GM19043 (cell line): Measurements from ENCODE around the gene NECTIN4.
A peak's percentile ranks its signal among the peaks of the same experiment; 100 is the strongest.
"Not testable (repeated sequence)": the region's sequence is repeated elsewhere in the genome, so short reads cannot be mapped to it uniquely, and the experiment has no call there.

Experiments
- ATAC-seq: cut with Tn5 transposase; IDR thresholded peaks from one replicate; pipeline ENCODE4 v1.9.1; 2021; ENCODE audit warnings: low read depth; ENCODE audit not compliant: unreplicated experiment

NECTIN4 gene

DNA sequence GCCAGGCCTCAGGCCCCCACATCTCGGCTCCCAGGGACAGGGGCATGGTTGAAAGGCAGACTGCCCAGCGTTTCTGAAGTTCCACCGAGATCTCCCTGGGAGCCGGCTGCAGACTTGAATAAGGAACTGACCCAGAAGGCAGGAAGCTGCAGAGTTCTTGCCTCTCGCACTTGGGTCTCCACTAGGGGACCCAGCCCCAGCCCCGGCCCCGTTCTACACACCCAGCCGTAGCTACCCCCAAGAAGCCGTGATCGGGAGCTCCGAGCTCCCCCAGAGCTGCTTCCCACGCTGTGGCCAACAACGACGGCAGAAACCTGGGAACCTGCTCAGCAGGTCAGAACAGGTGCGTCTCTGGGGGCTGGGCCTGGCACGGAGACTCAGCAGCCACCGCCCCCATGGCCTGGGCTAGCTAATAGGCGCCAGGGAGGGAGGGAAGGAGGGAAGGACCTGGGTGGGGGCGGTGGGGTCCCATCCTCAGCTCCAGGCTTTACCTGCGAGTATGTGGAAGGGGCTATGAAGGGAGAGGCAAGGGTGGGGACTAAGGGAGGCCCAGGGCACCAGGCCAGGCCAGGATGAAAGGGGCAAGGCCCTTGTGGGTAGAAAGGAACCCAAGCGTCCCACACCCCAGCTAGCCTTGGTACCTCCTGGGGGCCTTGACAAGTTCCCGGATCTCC, at the start of gene NECTIN4:
Gene NECTIN4 (minus strand): TSS at position 308 of the 674 bp plus-strand sequence. CDS start 262 bp downstream, at position 46.
- ATAC-seq, result no peak

DNA sequence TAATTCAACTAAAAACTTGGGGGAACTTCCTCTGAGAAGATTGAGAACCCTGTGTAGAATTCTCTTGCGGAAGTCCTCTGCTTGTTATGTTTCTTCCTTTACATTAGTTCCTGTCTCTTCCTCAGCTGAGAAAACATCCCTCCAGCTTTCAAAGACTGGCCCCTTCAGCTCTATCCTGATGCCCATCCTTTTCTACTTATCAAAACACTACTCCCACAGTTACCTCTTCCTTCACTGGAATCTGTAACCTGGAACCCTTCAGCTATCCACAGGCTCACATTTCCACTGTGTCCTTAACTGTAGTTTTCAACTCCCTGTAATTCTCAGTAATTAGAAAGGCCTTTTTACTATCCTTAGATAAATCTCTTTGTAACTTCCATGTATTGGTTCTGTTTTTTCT, 49.1 kb upstream of the NECTIN4 start:
- no peak for ATAC-seq

DNA sequence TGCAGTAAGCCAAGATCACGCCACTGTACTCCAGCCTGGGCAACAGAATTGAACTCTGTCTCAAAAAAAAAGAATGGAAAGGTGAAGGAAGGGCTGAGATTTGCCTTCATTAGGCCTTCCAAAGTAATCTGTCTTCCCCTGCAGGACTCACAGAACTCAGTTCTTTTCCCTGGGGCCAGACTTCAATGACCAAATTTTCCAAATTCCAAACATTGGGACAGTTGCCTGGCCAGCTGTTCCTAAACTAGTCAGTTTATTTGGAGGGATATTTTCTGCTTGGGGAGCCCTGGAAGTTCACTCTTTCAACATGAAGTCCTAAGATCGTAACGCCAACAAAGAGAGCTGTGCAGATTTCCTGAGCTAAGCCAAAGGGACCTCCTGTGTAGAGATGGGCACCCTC, 48.5 kb upstream of the NECTIN4 start:
- no peak for ATAC-seq

DNA sequence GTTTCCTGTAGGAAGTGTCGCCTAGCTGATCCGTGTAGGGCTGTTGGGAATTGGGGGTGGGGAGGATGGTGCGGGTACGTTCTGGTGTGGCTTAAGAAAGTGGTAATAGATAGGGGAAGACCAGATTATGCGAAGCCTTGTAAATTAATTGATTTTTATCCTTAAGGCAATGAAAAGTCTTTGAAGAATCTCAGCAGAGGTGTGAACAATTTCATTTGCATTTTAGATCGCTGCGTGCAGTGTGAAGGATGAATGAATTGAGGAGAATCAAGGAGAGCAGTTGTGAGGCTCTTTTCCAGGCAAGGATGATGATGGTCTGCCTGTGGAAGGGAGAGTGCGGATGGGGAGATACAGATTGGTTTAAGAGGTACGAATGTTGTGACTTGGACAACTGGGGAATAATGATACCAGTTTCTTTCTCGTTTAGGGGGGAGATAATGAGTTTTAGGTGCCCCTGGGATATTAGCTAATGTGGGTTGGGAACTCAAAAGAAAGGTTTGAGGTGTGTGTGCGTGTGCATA, 43.9 kb upstream of the NECTIN4 start:
- no peak for ATAC-seq

DNA sequence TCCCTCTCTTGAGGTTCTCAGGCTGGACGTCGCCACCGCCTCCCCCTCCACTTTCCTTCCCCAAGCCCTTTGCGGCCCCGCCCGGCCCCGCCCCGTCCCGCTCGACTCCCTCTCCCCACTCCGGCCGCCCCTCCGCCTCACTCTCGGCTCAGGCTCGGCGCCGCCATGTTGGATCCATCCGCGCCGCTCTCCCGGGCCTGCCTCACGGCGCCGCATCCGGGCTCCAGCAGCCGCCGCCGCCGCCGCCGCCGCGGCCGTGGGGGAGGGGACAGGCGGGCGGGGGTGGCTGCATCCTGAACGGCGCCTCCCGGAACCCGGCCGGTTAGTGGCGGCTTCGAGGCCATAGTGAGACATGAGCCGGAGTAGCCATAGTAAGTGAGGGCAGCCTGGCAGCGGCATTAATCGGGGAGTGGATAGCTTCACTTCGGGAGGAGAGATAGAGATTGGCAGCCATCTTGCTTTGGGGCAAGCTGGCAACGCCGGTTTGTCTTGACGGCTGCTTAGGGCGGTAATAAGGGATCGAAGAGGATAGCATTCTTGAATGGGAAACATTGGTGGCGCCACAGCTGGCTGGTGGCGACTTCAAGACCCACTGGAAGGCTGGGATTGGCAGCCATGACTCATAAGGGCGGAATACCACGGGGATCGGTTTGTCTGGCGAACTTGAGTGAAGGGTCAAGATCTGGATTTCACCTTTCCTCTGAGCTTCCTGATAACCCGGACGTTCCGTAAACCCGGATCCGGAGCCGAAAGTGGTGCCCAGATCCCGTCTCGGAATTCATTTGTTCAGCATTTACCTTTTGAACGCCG, 43.3 kb upstream of the NECTIN4 start, which contains the start of gene DEDD:
Gene DEDD (minus strand): TSS at position 258 of the 810 bp plus-strand sequence. CDS start 8,205 bp downstream, outside the sequence.
- ATAC-seq, result peak; percentile 98

DNA sequence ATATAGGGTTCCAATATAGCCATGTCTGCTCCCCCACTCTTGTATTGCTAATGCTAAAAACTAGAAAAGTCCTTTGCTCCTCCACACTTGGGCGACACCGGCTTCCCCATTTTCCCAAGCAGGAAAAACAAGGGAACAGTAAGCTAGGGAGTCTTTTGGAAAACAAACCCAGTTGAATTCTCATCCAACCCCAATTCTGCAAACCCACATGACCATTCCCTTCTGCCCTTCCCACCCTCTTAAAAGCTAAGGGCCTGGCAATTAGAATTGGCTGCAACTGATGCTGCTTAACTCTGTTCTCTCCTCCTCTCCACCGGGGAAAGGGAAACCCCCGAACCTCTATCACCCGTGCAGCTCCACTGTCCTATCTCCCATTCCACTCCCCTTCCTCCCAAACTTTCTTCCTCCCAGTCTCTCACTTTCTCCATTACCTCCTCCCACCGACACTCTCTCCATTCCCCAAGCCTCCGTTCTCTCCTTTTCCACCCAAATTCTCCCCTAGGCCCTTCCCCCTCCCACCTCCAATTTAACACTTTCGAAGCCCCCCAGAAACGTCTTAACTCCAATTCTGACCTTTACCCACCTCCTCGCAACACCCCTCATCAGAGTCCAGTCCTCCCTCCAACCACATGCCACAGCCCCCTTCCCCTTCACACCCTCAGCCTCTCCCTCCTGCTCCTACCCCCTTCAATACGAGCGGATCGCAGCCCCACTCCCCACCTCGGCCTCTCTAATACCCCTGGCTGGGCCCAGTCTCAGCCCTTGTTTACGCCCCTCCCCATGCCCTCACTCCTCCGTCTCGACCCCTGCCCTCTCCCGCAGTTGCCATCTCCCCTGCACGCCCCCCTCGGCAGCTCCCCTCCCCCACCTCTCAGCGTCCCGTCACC, 42.4 kb upstream of the NECTIN4 start:
- ATAC-seq, result no peak

DNA sequence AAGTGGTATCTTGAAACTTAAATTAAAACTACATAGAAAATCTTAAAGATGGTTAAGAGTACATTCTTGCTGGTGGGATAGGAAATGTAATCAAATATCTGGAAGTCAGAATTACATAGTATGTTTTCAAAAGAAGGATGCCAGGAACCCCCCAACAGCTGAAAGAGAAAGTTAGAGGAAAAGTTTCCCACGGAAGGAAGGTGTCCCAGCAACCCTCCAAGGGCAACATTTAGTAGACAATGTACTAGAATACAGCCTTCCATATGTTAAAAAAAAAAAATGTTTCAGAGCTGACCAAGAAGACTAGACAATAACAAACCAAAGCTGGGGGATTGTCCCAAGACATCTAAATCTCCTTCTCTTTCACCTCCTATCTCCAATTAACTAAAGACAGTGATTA, 40.9 kb upstream of the NECTIN4 start:
- ATAC-seq, result no peak

DNA sequence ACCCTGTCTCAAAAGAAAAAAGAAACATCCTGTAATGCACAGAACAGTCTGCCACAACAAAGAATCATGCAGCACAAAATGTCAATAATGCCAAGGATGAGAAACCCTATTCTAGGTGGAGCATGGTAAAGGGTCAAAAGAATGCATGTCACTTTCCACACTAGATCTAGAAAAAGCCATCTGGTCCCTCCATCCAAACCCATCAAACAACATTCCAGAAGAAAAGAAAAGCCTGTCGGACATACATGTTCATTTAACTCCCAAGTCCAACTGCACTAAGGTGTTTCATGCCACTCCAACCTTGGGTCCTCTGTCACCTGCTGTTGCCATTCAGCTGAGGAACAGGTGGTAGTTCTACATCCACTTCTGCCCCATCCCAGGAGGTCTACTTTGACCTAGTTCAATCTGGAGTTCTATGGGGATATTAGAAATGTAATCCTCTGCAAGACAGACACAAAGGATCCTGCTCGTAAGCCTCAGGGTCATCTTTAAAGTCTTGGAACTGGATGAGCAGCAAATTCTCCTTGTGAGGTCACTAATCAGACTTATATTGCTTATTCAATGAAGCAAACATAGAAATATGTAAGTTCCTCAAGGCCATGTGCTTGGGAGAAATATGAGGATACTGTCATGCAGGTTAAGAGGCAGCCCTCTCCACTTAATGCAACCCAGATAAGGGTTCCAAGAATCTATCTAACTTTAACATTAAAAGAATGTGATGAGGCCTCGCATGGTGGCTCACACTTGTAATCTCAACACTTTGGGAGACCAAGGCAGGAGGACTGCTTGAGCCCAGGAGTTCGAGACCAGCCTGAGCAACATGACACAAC, 39.4 kb upstream of the NECTIN4 start:
- ATAC-seq, result no peak

DNA sequence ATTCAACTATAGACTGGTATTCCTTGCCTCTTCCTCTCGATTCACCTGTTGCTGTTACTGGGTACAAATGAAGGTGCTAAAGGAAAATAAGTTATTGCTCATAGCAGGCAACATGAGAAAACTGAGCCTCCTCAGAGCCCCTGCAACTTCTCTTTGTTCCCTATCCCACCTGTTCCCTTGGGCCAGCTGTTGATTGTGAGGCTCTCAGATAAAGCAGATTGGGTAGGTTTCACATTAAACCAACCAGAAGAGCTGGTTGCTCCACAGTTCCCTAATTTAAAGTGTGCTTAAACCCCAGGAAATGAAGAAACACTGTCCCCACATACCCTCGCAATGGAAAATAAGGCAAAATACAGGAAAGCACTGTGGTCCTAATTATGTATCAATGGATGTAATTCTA, 38.3 kb upstream of the NECTIN4 start:
- ATAC-seq, result no peak

DNA sequence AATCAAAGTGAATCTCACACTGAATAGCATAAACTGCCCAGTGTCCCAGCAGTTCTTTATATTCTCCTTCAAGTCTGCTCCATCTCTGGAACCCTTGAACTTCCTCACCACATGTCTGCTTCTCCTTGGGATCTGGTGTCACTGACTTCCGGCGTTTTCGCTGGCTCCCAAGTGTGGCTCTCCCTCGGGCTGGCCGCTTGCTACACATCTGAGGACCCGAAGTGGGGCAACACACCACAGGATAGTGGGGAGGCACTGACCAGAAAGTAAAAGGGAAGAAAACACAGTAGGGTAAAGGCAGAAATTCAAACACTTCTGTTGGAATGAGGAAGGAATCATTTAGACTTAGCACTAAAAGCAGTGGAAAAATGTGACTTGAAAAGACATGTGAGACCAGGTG, 33.6 kb upstream of the NECTIN4 start:
- no peak for ATAC-seq

DNA sequence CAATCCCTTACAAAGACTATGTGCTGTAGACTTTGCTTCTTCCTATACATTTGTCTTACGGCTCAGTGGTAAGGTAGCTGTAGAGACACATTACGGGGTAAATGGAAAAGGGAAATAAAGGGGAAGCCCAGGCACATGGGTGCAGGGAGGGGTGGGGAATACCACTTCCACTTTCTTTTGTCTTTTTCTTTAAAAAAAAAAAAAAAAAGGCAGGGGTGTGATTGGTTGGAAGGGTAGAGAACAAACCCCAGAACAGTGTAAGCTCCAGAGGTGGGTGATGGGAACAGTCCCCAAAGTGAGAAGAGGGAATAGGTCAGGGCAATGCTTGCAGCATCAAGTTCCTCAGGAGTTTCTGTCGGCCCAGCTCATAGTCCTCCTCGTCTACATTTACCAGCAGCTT, 32.5 kb upstream of the NECTIN4 start:
- ATAC-seq, result no peak

DNA sequence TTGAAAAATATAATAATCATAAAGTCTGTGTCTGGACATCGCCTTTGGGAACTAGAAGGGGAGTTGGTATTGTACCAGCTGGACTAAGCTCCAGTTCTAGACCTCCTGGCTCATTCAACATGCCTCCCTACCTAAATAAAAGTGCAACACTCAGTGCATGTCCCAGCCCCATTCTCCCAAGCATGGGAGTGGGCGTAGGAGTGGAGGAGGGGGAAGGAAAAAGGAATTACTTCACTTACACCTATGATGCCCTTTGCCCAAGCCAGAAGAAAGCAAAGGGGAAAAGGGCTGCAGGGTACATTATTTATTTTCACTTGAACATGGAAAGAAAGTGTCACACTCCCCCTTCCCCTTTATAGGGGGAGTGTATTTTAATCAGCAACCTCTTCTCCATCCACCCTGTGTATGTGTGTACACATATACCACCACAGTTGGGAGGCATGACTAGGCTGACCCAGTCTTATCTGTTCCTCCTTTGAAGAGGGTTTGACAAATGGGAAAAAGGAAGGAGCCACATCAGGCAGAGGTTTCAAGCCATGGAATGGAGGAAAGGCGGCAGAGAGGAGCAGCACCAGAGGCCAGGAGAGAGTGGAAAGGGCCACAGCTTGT, 31.8 kb upstream of the NECTIN4 start:
- ATAC-seq, result no peak

DNA sequence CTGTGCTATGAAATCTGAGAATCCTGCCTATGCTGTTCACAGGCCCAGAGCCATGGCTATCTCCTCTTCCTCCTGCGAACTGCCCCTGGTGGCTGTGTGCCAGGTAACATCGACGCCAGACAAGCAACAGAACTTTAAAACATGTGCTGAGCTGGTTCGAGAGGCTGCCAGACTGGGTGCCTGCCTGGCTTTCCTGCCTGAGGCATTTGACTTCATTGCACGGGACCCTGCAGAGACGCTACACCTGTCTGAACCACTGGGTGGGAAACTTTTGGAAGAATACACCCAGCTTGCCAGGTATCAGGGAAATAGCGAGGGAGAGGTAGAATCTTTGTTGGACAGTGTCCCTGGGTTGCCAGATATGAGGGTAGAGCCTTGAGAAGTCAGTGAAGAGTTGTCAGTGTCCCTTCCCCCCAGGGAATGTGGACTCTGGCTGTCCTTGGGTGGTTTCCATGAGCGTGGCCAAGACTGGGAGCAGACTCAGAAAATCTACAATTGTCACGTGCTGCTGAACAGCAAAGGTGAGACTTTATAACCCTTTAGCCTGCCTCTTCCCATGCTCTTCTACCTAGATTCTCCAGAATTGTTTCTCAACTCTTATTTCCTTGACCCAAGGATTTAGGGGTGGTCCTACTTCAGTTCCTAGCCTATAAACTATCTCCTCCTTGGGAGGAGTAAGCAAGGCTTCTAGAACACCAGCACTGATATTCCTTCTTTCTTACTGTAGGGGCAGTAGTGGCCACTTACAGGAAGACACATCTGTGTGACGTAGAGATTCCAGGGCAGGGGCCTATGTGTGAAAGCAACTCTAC, 29.9 kb upstream of the NECTIN4 start:
- ATAC-seq, result peak; percentile 46

DNA sequence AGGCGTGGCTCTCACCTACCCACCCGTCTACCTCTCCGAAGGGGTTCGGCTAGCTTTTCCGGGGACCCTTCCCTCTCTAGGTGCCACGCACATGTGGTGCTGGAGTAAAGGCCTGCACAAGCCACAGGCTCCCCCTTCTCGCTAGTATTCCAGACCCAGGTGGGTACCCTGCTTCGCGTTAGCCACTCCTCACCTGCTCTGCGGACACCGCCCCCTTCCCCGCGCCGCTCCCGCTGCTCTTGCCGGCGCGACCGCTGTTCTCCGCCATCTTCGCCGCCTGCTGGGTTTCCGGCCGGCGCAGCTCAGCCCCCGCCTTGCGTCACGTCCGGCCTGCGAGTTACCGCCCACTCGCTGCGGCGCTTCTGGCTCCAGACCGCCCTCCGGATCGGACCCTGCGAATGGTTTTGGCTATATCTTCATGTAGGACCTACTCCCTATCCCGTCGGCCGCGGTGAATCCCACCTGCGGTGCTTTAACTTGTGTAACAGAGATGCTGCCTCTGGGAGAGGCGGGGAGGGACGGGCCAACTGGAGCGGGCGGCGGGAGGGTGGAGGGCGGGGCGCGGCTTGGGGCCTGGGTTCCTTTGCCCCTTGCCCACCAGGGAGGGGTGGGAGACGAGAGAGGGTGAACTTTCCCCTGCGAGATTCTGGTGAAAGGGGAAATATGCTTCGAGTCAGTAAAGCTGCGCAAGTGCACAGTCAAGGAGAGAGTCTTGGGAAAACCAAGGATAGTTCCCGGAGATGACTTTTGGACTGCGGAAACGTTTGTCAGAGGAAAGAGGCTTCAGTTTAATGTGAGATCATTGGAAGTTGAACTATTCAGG, 28.6 kb upstream of the NECTIN4 start, which contains the start of the genes NIT1 and PFDN2:
Gene NIT1 (plus strand): TSS at position 347 of the 823 bp plus-strand sequence. CDS start 72 bp downstream, at position 419.
Gene PFDN2 (minus strand): TSS at position 279 of the 823 bp plus-strand sequence. CDS start 11 bp downstream, at position 268.
- peak; percentile 84 for ATAC-seq

DNA sequence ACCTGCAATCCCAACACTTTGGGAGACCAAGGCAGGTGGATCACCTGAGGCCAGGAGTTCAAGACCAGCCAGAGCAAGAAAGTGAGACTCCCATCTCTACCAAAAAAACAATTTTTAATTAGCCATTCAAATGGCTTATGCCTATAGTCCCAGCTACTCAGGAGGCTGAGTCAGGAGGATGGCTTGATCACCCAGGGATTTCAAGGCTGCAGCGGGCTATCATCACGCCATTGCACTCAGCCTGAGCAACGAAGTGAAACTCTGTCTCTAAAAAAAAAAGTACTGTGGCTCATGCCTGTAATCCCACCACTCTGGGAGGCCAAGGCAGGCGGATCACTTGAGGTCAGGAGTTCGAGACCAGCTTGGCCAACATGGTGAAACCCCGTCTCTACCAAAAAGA, 26.6 kb upstream of the NECTIN4 start:
- not testable (repeated sequence) for ATAC-seq

DNA sequence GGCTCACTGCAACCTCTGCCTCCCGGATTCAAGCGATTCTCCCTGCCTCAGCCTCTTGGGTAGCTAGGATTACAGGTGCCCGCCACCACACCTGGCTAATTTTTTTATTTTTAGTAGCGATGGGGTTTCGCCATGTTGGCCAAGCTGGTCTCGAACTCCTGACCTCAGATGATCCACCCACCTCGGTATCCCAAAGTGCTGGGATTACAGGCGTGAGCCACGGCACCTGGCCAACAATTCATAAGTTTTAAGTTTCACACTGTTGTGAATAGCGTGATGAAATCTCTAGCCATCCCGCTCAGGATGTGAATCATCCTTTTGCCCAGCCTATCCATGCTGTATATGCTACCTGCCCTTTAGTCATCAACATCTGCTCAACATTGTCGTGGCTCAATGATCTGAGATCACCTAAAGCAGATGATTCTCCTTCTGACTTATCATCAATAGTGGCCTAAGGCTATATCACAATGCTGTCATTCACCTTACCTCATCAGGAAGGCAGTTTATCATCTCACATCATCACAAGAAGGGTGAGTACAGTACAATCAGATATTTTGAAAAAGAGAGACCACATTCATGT, 25.9 kb upstream of the NECTIN4 start:
- no peak for ATAC-seq

DNA sequence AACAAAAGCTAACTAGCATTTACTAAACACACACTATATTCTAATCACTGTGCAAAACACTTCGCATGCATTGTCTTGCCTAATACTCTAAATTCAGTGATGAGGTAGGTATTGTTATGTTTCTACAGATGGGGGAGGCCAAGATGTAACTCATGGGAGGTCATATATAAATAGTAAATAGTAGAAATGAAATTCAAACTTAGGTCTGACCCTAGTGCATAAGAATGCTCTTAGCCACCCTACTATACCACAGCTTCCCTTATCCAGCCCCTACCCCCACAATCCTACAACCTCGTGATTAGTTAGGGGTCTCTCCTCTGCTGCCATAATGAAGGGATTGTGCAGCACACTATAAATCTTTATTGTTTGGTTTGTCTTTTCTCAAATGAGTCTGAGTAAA, 25.2 kb upstream of the NECTIN4 start:
- no peak for ATAC-seq
